CD4-positive, alpha-beta memory T cell (primary cell): ENCODE data around the gene PRUNE2. TPM values are rescaled to one million over a fixed set of nuclear protein-coding genes. Genes with fewer than 3 reads are reported as not detected.

Experiments used
- CTCF ChIA-PET: fragments of 350-600 bp; sonication (Branson Sonifier 250); formaldehyde crosslinking; loops from one replicate; lab custom pipeline; 2021; ENCODE audit warnings: inconsistent platforms; ENCODE audit not compliant: partially characterized antibody; lab: Charles Lee
- POLR2A ChIA-PET: fragments of 350-600 bp; sonication (Branson Sonifier 250); formaldehyde crosslinking; loops from one replicate; lab custom pipeline; 2021; ENCODE audit not compliant: partially characterized antibody; lab: Charles Lee
- DNase-seq, 5 donors: peaks; one replicate each; pipeline versions ENCODE4 v3.0.0 to v3.0.0-alpha.2; 2020 to 2022; ENCODE audit warnings: mixed read lengths in 1 of 5
- H3K27ac ChIP-seq: one replicate; pipeline ENCODE4 v1.7.0; 2013; ENCODE audit warnings: low read depth, low read length
- H3K27me3 ChIP-seq: 2 replicates; pipeline ENCODE4 v1.7.0; 2013; ENCODE audit warnings: mild to moderate bottlenecking, low read length, moderate library complexity; ENCODE audit not compliant: insufficient read depth
- H3K36me3 ChIP-seq: 2 replicates; pipeline ENCODE4 v1.7.0; 2013; ENCODE audit warnings: mild to moderate bottlenecking, low read length, moderate library complexity; ENCODE audit not compliant: insufficient read depth
- H3K4me1 ChIP-seq: 2 replicates; pipeline ENCODE4 v1.7.0; 2013; ENCODE audit warnings: mild to moderate bottlenecking, low read length, moderate library complexity; ENCODE audit not compliant: insufficient read depth
- H3K4me3 ChIP-seq, 2 donors: one replicate each; pipeline ENCODE4 v1.7.0; 2013; ENCODE audit warnings: low read length in 2 of 2, mild to moderate bottlenecking in 1 of 2
- H3K9me3 ChIP-seq, 2 donors: one replicate each; pipeline ENCODE4 v1.7.0; 2013; ENCODE audit warnings: low read length in 2 of 2, control low read depth in 1 of 2; ENCODE audit not compliant: control insufficient read depth in 1 of 2
- H3K27ac Mint-ChIP-seq, 7 donors: one replicate each; pipeline ENCODE4 v1.8.0; 2020 to 2021; ENCODE audit warnings: mixed read lengths in 7 of 7, mild to moderate bottlenecking in 6 of 7, inconsistent platforms in 3 of 7, moderate library complexity in 3 of 7
- H3K27me3 Mint-ChIP-seq, 2 donors: one replicate each; pipeline ENCODE4 v1.8.0; 2020 to 2021; ENCODE audit warnings: mixed read lengths in 2 of 2
- H3K36me3 Mint-ChIP-seq, 2 donors: one replicate each; pipeline ENCODE4 v1.8.0; 2020 to 2021; ENCODE audit warnings: mixed read lengths in 2 of 2, inconsistent platforms in 1 of 2, mild to moderate bottlenecking in 1 of 2
- H3K4me1 Mint-ChIP-seq, 4 donors: one replicate each; pipeline ENCODE4 v1.8.0; 2020 to 2021; ENCODE audit warnings: mixed read lengths in 4 of 4, mild to moderate bottlenecking in 1 of 4
- H3K4me3 Mint-ChIP-seq, 8 donors: one replicate each; pipeline ENCODE4 v1.8.0; 2020 to 2021; ENCODE audit warnings: mixed read lengths in 8 of 8, mild to moderate bottlenecking in 7 of 8, moderate library complexity in 6 of 8, inconsistent platforms in 3 of 8
- H3K9me3 Mint-ChIP-seq, 8 donors: one replicate each; pipeline ENCODE4 v1.8.0; 2020 to 2021; ENCODE audit warnings: mixed read lengths in 8 of 8, mild to moderate bottlenecking in 5 of 8, inconsistent platforms in 3 of 8, moderate library complexity in 1 of 8
- intact Hi-C: fragments of 100-400 bp; cut with micrococcal nuclease; formaldehyde crosslinking; loops from one replicate; pipeline ENCODE4 v1.15.1; 2023
- polyA plus RNA-seq, 2 donors: library from polyadenylated mRNA; unstranded; fragments of 300-500 nt; fragmentation: Illumina TruSeq; gene quantifications; one replicate each; pipeline ENCODE4 v1.2.3, GENCODE V29; 2021
- total RNA-seq, 2 experiments: library from RNA; stranded (reverse); gene quantifications; one replicate each; pipeline ENCODE4 v1.2.3, GENCODE V29; 2021

The PRUNE2 gene
- total and polyA plus RNA-seq, 4 experiments from 2014 or later: 0.22 to 0.42 TPM; not detected in 2

GRCh38 chr9:76703270-76703669 is 202.6 kb downstream of the PRUNE2 start:
- H3K4me1 ChIP-seq: no peaks in the 10 kb centered on the region
- H3K36me3 ChIP-seq: no peaks in the 10 kb centered on the region
- DNase-seq: no peak
- Mint-ChIP-seq H3K36me3 (no peaks in the 10 kb centered on the region), H3K4me1 (peaks cover 0 to 6% (median 3%) of the 10 kb centered on the region in 4 donors), H3K4me3 (no peak overlapping the region), H3K27ac (no peak overlapping the region), H3K27me3 (peaks cover 10 to 16% of the 10 kb centered on the region in 2 donors), H3K9me3 (no peaks in the 10 kb centered on the region)
- H3K9me3 ChIP-seq: no peaks in the 10 kb centered on the region
- no peak overlapping the region for H3K27ac ChIP-seq
- H3K27me3 ChIP-seq: no peaks in the 10 kb centered on the region
- ChIA-PET CTCF (interaction anchor here (0.7 to 7.0 kb wide), 12 partner anchors 10 to 310 kb away, joined by 3 to 71 read pairs (median 12); partner anchors contain the start of gene RFK), POLR2A (no interaction called here)
- intact Hi-C loops: no loop called here
- H3K4me3 ChIP-seq: no peak overlapping the region

DNA sequence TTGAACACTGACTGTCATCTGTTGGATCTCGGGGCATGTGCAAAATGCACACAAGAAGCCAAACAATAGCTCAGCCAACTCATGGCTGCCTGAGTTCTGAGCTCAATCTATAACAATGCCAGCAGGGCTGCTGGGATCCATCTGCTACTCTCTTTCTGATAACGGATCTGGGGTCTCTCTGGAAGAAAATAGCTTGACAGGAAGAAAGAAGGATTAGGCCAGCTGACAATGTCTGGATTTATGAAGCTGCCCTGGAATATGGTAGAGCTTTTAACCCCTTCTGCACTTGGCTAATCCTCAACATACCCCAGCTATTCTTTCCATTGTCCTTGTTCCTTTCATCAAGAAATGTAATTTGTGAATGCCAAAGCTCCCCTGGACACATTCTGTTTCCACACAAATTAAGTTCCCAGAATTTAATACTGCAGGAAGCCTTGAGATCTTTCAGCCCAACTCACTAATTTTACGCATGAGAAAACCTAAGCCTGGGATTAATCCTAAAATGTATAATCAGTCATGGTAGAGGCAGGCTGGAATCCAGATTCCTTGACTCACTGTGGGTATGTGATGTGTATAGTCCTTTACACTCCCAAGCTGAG is 204.4 kb downstream of the PRUNE2 start:
- Histone ChIP-seq H3K4me1 (no peaks in the 10 kb centered on the region), H3K27ac (no peak overlapping the region), H3K27me3 (no peaks in the 10 kb centered on the region), H3K4me3 (no peak overlapping the region), H3K36me3 (no peaks in the 10 kb centered on the region), H3K9me3 (no peaks in the 10 kb centered on the region)
- peaks cover 0 to 6% (median 3%) of the 10 kb centered on the region in 4 donors for H3K4me1 Mint-ChIP-seq
- H3K27me3 Mint-ChIP-seq: peaks cover 11 to 16% of the 10 kb centered on the region in 2 donors
- ChIA-PET CTCF (interaction anchor here (0.5 to 7.0 kb wide), 7 partner anchors 8 to 297 kb away, joined by 3 to 71 read pairs (median 3); no protein-coding TSS in a partner anchor), POLR2A (no interaction called here)
- no peak for DNase-seq
- H3K27ac Mint-ChIP-seq: no peak overlapping the region
- H3K36me3 Mint-ChIP-seq: no peaks in the 10 kb centered on the region
- H3K4me3 Mint-ChIP-seq: no peak overlapping the region
- intact Hi-C loops: no loop called here
- H3K9me3 Mint-ChIP-seq: no peaks in the 10 kb centered on the region

DNA sequence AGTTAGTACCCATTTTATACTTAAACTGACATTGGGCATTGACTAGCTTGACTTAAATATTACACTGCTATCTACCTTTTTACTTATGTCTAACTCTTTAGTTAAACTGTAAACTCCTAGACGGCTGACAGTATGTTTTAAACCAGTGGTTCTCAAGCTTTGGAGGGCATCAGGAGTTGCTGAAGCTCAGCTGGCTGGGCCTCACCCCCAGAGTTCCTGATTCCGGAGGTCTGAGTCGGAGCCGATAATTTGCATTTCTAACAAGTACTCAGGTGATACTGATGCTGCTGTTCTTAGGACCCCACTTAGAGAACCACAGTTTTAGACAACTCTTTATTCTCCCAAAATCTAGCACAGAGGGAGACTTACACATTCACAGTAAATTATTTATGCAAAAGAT is 205.0 kb downstream of the PRUNE2 start:
- intact Hi-C loops: no loop called here
- no peaks in the 10 kb centered on the region for H3K36me3 Mint-ChIP-seq

DNA sequence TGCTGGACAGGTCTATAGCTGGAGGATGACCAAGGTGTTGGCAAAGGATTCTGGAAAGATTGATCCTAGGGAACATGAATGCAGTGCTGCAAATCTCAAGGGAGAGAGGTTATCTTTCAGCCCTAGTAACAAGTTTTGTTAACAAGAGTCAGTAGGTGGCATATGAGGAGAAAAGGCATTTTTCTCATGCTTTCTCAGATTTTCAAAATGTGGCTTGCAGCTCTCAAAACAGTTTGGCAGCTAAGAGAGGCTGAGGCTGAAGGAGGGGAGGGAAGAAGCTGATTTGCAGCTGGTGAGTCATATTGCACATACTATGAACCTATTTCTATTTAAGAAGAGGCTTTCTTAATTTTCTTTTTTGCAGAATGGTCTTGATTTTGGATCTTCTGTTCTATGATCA is 205.9 kb downstream of the PRUNE2 start:
- H3K36me3 Mint-ChIP-seq: no peaks in the 10 kb centered on the region
- ChIA-PET POLR2A (no interaction called here), CTCF (interaction anchor here (1.1 to 1.7 kb wide), 3 partner anchors 13 to 248 kb away, joined by 3 to 4 read pairs (median 4); partner anchors contain the start of gene GCNT1)
- Histone ChIP-seq H3K27me3 (no peaks in the 10 kb centered on the region), H3K9me3 (no peaks in the 10 kb centered on the region), H3K27ac (no peak overlapping the region), H3K36me3 (no peaks in the 10 kb centered on the region), H3K4me3 (no peak overlapping the region), H3K4me1 (no peaks in the 10 kb centered on the region)
- H3K9me3 Mint-ChIP-seq: no peaks in the 10 kb centered on the region
- peaks cover 14 to 15% of the 10 kb centered on the region in 2 donors for H3K27me3 Mint-ChIP-seq
- H3K4me1 Mint-ChIP-seq: peaks cover 0 to 6% (median 3%) of the 10 kb centered on the region in 4 donors
- no peak overlapping the region for H3K4me3 Mint-ChIP-seq
- intact Hi-C loops: no loop called here
- no peak for DNase-seq
- H3K27ac Mint-ChIP-seq: no peak overlapping the region

More for the DNA sequence above, 205.0 kb downstream of the PRUNE2 start:
- H3K4me1 ChIP-seq: no peaks in the 10 kb centered on the region
- CTCF ChIA-PET: interaction anchor here (0.7 to 7.0 kb wide), 8 partner anchors 9 to 296 kb away, joined by 3 to 71 read pairs (median 4); partner anchors contain the start of gene GCNT1
- Mint-ChIP-seq H3K4me1 (peaks cover 0 to 6% (median 3%) of the 10 kb centered on the region in 4 donors), H3K9me3 (no peaks in the 10 kb centered on the region), H3K27ac (no peak overlapping the region), H3K4me3 (no peak overlapping the region), H3K27me3 (peaks cover 13 to 15% of the 10 kb centered on the region in 2 donors)
- no peaks in the 10 kb centered on the region for H3K9me3 ChIP-seq
- H3K27ac ChIP-seq: no peak overlapping the region
- H3K27me3 ChIP-seq: no peaks in the 10 kb centered on the region
- H3K36me3 ChIP-seq: no peaks in the 10 kb centered on the region
- no peak overlapping the region for H3K4me3 ChIP-seq
- POLR2A ChIA-PET: no interaction called here
- DNase-seq: no peak

DNA sequence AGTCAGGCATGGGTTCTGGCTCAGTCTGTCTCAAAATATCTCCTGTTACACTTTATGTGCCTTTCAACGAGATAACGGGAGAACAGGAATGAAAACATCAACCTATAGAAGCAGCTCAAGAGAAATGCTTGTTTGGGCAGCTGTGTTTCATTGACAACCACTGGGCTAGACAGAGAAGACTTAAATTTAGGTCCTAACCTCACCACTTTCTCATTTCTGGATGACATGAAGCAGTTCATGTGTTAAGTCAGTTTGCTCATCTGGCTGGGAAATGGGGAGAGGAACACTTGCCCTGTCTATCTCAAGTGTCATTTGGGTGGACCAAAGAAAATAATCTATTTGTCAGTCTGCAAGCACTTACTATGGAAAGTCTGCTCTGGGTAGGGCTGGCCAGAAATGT is 208.4 kb downstream of the PRUNE2 start:
- no peak for DNase-seq
- intact Hi-C loops: no loop called here
- no peaks in the 10 kb centered on the region for H3K4me1 ChIP-seq
- H3K36me3 ChIP-seq: no peaks in the 10 kb centered on the region
- POLR2A ChIA-PET: no interaction called here
- H3K9me3 Mint-ChIP-seq: no peaks in the 10 kb centered on the region
- H3K27ac Mint-ChIP-seq: peak overlapping the region in 1 of 7 donors; percentile 31
- H3K4me3 Mint-ChIP-seq: no peak overlapping the region
- no peaks in the 10 kb centered on the region for H3K27me3 ChIP-seq
- CTCF ChIA-PET: no interaction called here
- peaks cover 12 to 15% of the 10 kb centered on the region in 2 donors for H3K27me3 Mint-ChIP-seq
- no peak overlapping the region for H3K4me3 ChIP-seq
- no peaks in the 10 kb centered on the region for H3K9me3 ChIP-seq
- no peaks in the 10 kb centered on the region for H3K4me1 Mint-ChIP-seq
- H3K36me3 Mint-ChIP-seq: no peaks in the 10 kb centered on the region
- H3K27ac ChIP-seq: no peak overlapping the region

DNA sequence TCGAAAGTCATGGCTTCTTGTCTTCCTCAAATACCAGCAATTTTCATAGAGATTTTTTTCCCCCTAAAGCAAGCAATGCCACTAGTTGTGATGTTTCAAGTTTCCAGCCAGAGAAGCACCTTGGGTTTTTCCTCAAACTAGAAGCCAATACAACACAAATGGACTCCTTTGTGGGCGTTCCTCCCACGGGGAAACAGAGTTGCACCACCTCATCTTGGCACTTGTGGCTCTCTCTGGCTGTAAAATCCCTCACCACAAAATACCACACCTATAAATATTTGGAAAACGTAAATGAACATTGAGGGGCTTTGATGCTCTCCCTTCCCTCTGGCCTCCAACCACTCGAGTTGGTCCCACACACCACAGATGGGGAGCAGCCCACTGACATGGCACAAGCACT is 208.8 kb downstream of the PRUNE2 start:
- intact Hi-C loops: no loop called here
- H3K27me3 Mint-ChIP-seq: peaks cover 11 to 15% of the 10 kb centered on the region in 2 donors
- Histone ChIP-seq H3K36me3 (no peaks in the 10 kb centered on the region), H3K27ac (no peak overlapping the region), H3K4me3 (no peak overlapping the region), H3K27me3 (no peaks in the 10 kb centered on the region), H3K9me3 (no peaks in the 10 kb centered on the region), H3K4me1 (no peaks in the 10 kb centered on the region)
- CTCF ChIA-PET: no interaction called here
- POLR2A ChIA-PET: no interaction called here
- H3K4me3 Mint-ChIP-seq: no peak overlapping the region
- no peaks in the 10 kb centered on the region for H3K9me3 Mint-ChIP-seq
- H3K4me1 Mint-ChIP-seq: peaks cover under 1 to 2% (median 1%) of the 10 kb centered on the region in 4 donors
- DNase-seq: no peak
- H3K27ac Mint-ChIP-seq: no peak overlapping the region
- no peaks in the 10 kb centered on the region for H3K36me3 Mint-ChIP-seq

DNA sequence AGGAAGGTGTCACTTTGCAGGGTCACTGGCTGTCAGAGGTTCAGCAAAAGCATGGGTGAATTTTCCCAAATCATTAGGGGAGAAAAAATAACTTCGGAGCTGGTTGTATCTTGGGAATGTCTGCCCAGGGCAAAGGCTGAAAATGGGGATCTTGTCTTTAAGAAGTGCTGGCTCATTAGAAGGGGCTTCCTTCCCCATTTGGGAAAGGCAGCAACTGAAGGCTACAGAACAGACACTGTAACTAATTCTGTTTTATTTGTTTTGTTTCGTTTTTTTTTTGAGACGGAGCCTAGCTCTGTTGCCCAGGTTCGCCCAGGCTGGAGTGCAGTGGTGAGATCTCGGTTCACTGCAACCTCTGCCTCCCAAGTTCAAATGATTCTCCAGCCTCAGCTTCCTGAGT is 212.0 kb downstream of the PRUNE2 start:
- no peaks in the 10 kb centered on the region for H3K36me3 Mint-ChIP-seq
- H3K36me3 ChIP-seq: no peaks in the 10 kb centered on the region
- no peak overlapping the region for H3K27ac ChIP-seq
- DNase-seq: no peak
- H3K27me3 ChIP-seq: no peaks in the 10 kb centered on the region
- H3K4me1 Mint-ChIP-seq: peaks cover 6 to 9% (median 7%) of the 10 kb centered on the region in 4 donors
- H3K27ac Mint-ChIP-seq: no peak overlapping the region
- no peaks in the 10 kb centered on the region for H3K9me3 Mint-ChIP-seq
- CTCF ChIA-PET: interaction anchor here (0.6 to 0.9 kb wide), 2 partner anchors 8 to 274 kb away, joined by 3 to 4 read pairs; no protein-coding TSS in a partner anchor
- POLR2A ChIA-PET: no interaction called here
- H3K9me3 ChIP-seq: no peaks in the 10 kb centered on the region
- no peaks in the 10 kb centered on the region for H3K4me1 ChIP-seq
- intact Hi-C loops: no loop called here
- no peak overlapping the region for H3K4me3 ChIP-seq
- H3K4me3 Mint-ChIP-seq: no peak overlapping the region
- H3K27me3 Mint-ChIP-seq: peaks cover 27 to 28% of the 10 kb centered on the region in 2 donors
